CD4-positive, alpha-beta T cell (primary cell): ENCODE data around the gene ENPP7. TPM values are rescaled to one million over a fixed set of nuclear protein-coding genes. Genes with fewer than 3 reads are reported as not detected.

Experiments
- ATAC-seq: fragments of 200-7000 bp; cut with Tn5 transposase; one replicate; pipeline ENCODE4 v1.10.0; 2022; ENCODE audit warnings: mild to moderate bottlenecking; ENCODE audit not compliant: poor library complexity
- CTCF ChIA-PET: fragments of 350-600 bp; sonication (Branson Sonifier 250); formaldehyde crosslinking; loops from one replicate; lab custom pipeline; 2021; ENCODE audit warnings: antibody characterized with exemption, inconsistent platforms; lab: Charles Lee
- POLR2A ChIA-PET: fragments of 350-600 bp; sonication (Branson Sonifier 250); formaldehyde crosslinking; loops from one replicate; lab custom pipeline; 2021; ENCODE audit warnings: antibody characterized with exemption, inconsistent platforms; lab: Charles Lee
- DNase-seq, 14 experiments: peaks; one replicate each; pipeline ENCODE4 v3.0.0-alpha.2; 2013 to 2020; ENCODE audit warnings: mixed read lengths in 2 of 14
- H3K27ac ChIP-seq, 2 donors: one replicate each; pipeline versions ENCODE4 v1.5.1 to v1.7.0; 2013; ENCODE audit warnings: low read length in 2 of 2, low read depth in 1 of 2, mild to moderate bottlenecking in 1 of 2
- H3K27me3 ChIP-seq, 2 experiments: 1 replicate in 1 of 2; 2 replicates in 1 of 2; pipeline versions ENCODE4 v1.6.1 to v1.7.0; 2013; ENCODE audit warnings: low read length in 2 of 2, control low read depth in 1 of 2, mild to moderate bottlenecking in 1 of 2, moderate library complexity in 1 of 2; ENCODE audit not compliant: insufficient read depth in 2 of 2, control insufficient read depth in 1 of 2
- H3K36me3 ChIP-seq: one replicate; pipeline ENCODE4 v1.6.1; 2013; ENCODE audit warnings: low read length, control low read depth; ENCODE audit not compliant: insufficient read depth
- H3K4me1 ChIP-seq: one replicate; pipeline ENCODE4 v1.6.1; 2013; ENCODE audit warnings: low read length, control low read depth; ENCODE audit not compliant: insufficient read depth
- H3K4me3 ChIP-seq: one replicate; pipeline ENCODE4 v1.5.1; 2013; ENCODE audit warnings: mild to moderate bottlenecking, low read length, moderate library complexity
- H3K9me3 ChIP-seq, 2 experiments: 1 replicate in 1 of 2; 2 replicates in 1 of 2; pipeline versions ENCODE4 v1.6.1 to v1.7.0; 2013; ENCODE audit warnings: low read length in 2 of 2, mild to moderate bottlenecking in 2 of 2, control low read depth in 1 of 2, moderate library complexity in 1 of 2; ENCODE audit not compliant: control insufficient read depth in 1 of 2, insufficient read depth in 1 of 2
- H3K27ac Mint-ChIP-seq: one replicate; pipeline ENCODE4 v1.8.0; 2020; ENCODE audit warnings: mixed read lengths
- H3K27me3 Mint-ChIP-seq: one replicate; pipeline ENCODE4 v1.8.0; 2021; ENCODE audit warnings: mixed read lengths
- H3K36me3 Mint-ChIP-seq: one replicate; pipeline ENCODE4 v1.8.0; 2021; ENCODE audit warnings: low read depth, mixed read lengths
- H3K4me1 Mint-ChIP-seq: one replicate; pipeline ENCODE4 v1.8.0; 2021; ENCODE audit warnings: low read depth, mixed read lengths
- H3K4me3 Mint-ChIP-seq: one replicate; pipeline ENCODE4 v1.8.0; 2020; ENCODE audit warnings: mild to moderate bottlenecking, mixed read lengths
- H3K9me3 Mint-ChIP-seq: one replicate; pipeline ENCODE4 v1.8.0; 2020; ENCODE audit warnings: mixed read lengths
- CTCF ChIP-seq: fragments of 200-600 bp; IDR thresholded peaks from one replicate; pipeline ENCODE4 v1.8.0; 2022; ENCODE audit warnings: antibody characterized with exemption, mild to moderate bottlenecking
- intact Hi-C, 2 experiments: fragments of 100-400 bp; cut with DNase I in 1 of 2; cut with micrococcal nuclease in 1 of 2; formaldehyde crosslinking; loops; one replicate each; pipeline versions ENCODE4 v1.15.1 to v1.9.0; 2023 to 2025; cut with DNase I, micrococcal nuclease
- total RNA-seq, 174 experiments: library from RNA in 2 of 174; stranded (reverse) in 2 of 174; gene quantifications; one replicate each; pipeline ENCODE4 v1.2.3 and lab custom pipeline; 2021 to 2026

The ENPP7 gene
- total RNA-seq, 2 experiments from 2014 or later = not detected

GRCh38 chr17:79737046-79737921 is 6.5 kb downstream of the ENPP7 start:
- CTCF ChIA-PET = interaction anchor here (0.6 kb wide), 1 partner anchor 15 kb away, joined by 3 read pairs; no protein-coding TSS in a partner anchor
- intact Hi-C loops = no loop called here
- no peaks in the 10 kb centered on the region for H3K4me1 Mint-ChIP-seq
- DNase-seq (no peak), ATAC-seq (no peak)
- no peak overlapping the region for H3K4me3 ChIP-seq
- H3K9me3 ChIP-seq = peaks cover 0 to 7% of the 10 kb centered on the region in 2 experiments
- peaks cover 38% of the 10 kb centered on the region for H3K27me3 Mint-ChIP-seq
- no peak overlapping the region for H3K27ac ChIP-seq
- POLR2A ChIA-PET = no interaction called here
- TF ChIP-seq CTCF = no peak
- H3K4me3 Mint-ChIP-seq = no peak overlapping the region
- no peaks in the 10 kb centered on the region for H3K36me3 Mint-ChIP-seq
- H3K9me3 Mint-ChIP-seq = no peaks in the 10 kb centered on the region
- H3K27me3 ChIP-seq = peaks cover 15 to 18% of the 10 kb centered on the region in 2 experiments
- no peak overlapping the region for H3K27ac Mint-ChIP-seq
- H3K36me3 ChIP-seq = no peaks in the 10 kb centered on the region
- H3K4me1 ChIP-seq = peaks cover 24% of the 10 kb centered on the region

DNA sequence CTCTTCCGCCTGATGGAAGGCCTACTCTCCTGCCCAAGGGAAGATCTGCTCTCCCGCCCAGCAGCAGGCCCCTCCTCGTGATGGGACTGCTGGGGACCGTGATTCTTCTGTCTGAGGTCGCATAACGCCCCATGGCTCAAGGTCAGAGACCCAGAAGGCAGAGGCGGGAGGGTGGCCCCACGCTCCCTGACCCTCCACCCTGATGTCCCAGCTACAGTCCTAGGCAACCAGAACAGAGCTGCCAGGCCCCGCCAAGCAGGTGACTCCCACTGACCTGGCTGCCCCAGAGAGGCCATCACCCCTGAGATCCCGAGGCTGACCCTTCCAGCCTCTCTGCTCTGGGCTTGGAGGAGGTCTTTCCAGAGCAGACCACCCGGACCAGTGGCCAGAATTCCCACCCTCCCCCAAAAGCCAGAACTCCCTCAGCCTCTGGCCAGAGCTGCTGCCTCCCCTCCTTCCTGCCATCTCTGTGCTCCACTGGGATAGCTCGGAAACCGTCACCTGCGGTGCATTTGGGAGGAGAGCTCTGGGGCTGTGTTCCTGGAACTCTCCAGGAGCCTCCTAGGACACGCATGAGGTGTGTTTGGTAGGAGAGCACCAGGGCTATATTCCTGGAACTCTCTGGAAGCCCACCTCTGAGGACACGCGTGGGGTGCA is 7.3 kb downstream of the ENPP7 start:
- DNase-seq = no peak
- Mint-ChIP-seq H3K9me3 (no peaks in the 10 kb centered on the region), H3K4me1 (no peaks in the 10 kb centered on the region), H3K27me3 (peaks cover 38% of the 10 kb centered on the region), H3K27ac (no peak overlapping the region), H3K4me3 (no peak overlapping the region), H3K36me3 (no peaks in the 10 kb centered on the region)
- no peak for ATAC-seq
- intact Hi-C loops = no loop called here
- H3K36me3 ChIP-seq = no peaks in the 10 kb centered on the region
- no peak overlapping the region for H3K27ac ChIP-seq
- peaks cover 0 to 7% of the 10 kb centered on the region in 2 experiments for H3K9me3 ChIP-seq
- POLR2A ChIA-PET = no interaction called here
- H3K4me1 ChIP-seq = peaks cover 20% of the 10 kb centered on the region
- CTCF ChIA-PET = interaction anchor here (0.6 kb wide), 1 partner anchor 15 kb away, joined by 3 read pairs; no protein-coding TSS in a partner anchor
- peaks cover 18 to 22% of the 10 kb centered on the region in 2 experiments for H3K27me3 ChIP-seq
- no peak for TF ChIP-seq CTCF
- H3K4me3 ChIP-seq = no peak overlapping the region

DNA sequence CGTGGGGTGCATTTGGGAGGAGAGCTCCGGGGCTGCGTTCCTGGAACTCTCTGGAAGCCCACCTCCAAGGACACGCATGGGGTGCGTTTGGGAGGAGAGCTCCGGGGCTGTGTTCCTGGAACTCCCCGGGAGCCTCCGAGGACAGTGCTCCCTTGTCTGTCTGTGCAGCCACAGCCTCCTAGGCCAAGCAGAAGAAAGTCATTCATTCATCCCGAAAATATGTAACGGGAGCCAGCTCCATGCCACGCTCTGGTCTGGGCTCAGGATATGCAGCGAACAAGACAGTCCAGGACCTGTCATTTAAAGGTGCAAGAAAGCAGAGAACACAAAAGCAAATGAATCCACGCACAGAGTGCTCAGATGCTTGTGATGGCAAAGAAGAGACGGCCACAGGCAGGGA is 7.9 kb downstream of the ENPP7 start:
- H3K9me3 ChIP-seq = peaks cover 0 to 7% of the 10 kb centered on the region in 2 experiments
- no peak overlapping the region for H3K4me3 ChIP-seq
- no peaks in the 10 kb centered on the region for H3K36me3 ChIP-seq
- Mint-ChIP-seq H3K4me3 (no peak overlapping the region), H3K36me3 (no peaks in the 10 kb centered on the region), H3K27ac (no peak overlapping the region), H3K9me3 (no peaks in the 10 kb centered on the region), H3K4me1 (no peaks in the 10 kb centered on the region), H3K27me3 (peaks cover 43% of the 10 kb centered on the region)
- no peak overlapping the region for H3K27ac ChIP-seq
- H3K4me1 ChIP-seq = peaks cover 14% of the 10 kb centered on the region
- DNase-seq = no peak
- H3K27me3 ChIP-seq = peaks cover 21 to 22% of the 10 kb centered on the region in 2 experiments
- ChIA-PET CTCF (no interaction called here), POLR2A (no interaction called here)
- TF ChIP-seq CTCF = no peak
- no peak for ATAC-seq
- intact Hi-C loops = no loop called here
